ENCODE data around the gene PAX9.

The PAX9 gene

GRCh38 chr14:36647417-36647823 is 14.2 kb upstream of the PAX9 start:
- H3K9me3 ChIP-seq (ENCODE audit: control insufficient read depth, low read length) = no peaks in the 10 kb centered on the region
- H3K9ac ChIP-seq (ENCODE audit: low read length) = no peak overlapping the region
- H3K4me1 ChIP-seq (ENCODE audit: control insufficient read depth, insufficient read depth, low read length) = peaks cover 15% of the 10 kb centered on the region
- no peaks in the 10 kb centered on the region for H3K36me3 ChIP-seq (ENCODE audit: control insufficient read depth, insufficient read depth, low read length, severe bottlenecking)
- peak overlapping the region; percentile 74 for H3K4me3 ChIP-seq (ENCODE audit: low read length)
- no peak for DNase-seq (ENCODE audit: low read depth)
- H3K27me3 ChIP-seq (replicated peaks; ENCODE audit: control insufficient read depth, insufficient read depth, low read length) = peaks cover 85% of the 10 kb centered on the region

DNA sequence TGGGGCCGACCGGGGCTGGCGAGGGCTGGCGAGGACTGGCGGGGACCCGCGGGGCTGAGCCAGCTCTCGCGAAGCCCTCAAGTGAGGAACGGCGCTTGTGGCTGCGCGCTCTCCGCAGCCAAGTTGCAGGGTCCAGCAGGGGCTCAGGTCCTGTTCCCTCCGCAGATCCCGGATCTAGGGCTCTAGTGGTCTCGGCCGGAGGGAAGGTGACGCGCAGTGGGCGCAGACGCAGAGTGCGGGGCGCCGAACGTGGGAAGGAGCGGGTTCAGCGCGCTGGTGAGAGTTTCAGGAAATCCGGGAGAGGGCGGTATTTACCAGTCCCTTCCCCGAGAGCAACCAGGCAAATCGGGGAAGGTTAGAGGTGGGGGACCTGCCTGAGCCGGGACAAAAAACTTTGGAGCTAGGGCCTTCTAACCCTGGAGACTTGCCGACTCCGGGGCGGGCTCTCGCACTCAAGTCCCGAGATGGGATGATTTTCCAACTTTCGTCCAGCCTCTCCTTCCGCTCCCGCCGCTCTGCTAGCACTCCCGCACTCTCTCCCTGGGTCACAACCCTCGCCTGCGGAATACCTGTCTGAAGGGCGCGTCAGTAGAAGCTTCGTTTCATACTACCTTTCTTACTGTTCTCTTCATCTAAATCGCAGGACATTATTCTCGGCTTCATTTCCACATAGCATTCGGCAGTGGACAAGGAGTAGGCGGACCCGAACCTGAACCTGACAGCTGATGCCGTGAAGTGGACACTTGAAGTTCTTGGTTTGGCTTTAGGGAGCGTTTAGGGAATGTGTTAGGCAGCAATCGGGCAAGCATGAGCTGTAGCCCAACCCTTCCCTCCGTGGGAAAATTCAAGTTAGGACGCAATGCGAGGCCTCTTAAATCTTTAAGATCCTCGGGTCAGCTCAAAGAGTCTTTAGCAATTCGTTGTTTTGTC is 13.6 kb upstream of the PAX9 start:
- Histone ChIP-seq H3K4me1 (ENCODE audit: control insufficient read depth, insufficient read depth, low read length) (peaks cover 15% of the 10 kb centered on the region), H3K36me3 (ENCODE audit: control insufficient read depth, insufficient read depth, low read length, severe bottlenecking) (no peaks in the 10 kb centered on the region), H3K9me3 (ENCODE audit: control insufficient read depth, low read length) (no peaks in the 10 kb centered on the region), H3K4me3 (ENCODE audit: low read length) (peak overlapping the region; percentile 74), H3K27me3 (replicated peaks; ENCODE audit: control insufficient read depth, insufficient read depth, low read length) (peaks cover 89% of the 10 kb centered on the region), H3K9ac (ENCODE audit: low read length) (no peak overlapping the region)
- peak; percentile 90 for DNase-seq (ENCODE audit: low read depth)

DNA sequence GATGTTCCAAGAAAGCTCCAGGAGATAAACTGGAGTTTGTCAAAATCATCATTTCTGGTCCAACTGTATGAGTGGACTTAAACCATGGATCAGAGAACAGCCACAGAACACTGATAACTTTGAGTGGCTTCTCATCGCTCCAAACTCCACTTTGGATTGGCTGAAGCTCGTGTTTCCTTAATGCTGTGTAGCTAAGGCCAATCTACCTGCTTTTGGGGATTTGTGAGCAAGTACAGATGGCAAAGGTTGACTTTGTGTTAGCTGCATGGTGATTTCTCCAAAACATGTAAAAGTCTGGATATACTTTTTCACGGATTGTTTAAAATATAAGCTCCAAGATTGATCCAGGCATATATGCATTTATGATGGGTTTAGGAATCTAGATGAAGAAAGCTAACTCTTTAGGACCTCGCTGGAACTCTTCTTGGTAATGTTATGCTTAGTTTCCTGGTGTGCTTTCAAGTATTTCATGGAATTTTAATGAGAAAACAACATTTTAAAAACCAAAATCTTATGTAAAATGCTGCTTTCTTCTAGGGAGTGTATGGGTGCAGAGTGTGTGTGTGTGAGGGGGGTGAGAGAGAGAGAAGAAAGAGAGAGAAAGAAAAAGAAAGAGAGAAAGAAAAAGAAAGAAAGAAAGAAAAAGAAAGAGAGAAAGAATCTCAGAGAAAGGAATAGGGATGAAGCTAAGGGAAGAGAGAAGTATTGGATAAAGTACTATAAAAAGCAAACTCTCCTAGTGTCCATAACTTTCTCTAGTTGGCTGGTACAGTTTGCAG is 11.6 kb upstream of the PAX9 start:
- Histone ChIP-seq H3K9ac (ENCODE audit: low read length) (no peak overlapping the region), H3K4me3 (ENCODE audit: low read length) (no peak overlapping the region), H3K4me1 (ENCODE audit: control insufficient read depth, insufficient read depth, low read length) (peaks cover 15% of the 10 kb centered on the region), H3K9me3 (ENCODE audit: control insufficient read depth, low read length) (no peaks in the 10 kb centered on the region), H3K36me3 (ENCODE audit: control insufficient read depth, insufficient read depth, low read length, severe bottlenecking) (no peaks in the 10 kb centered on the region), H3K27me3 (replicated peaks; ENCODE audit: control insufficient read depth, insufficient read depth, low read length) (peaks cover 98% of the 10 kb centered on the region)
- no peak for DNase-seq (ENCODE audit: low read depth)

DNA sequence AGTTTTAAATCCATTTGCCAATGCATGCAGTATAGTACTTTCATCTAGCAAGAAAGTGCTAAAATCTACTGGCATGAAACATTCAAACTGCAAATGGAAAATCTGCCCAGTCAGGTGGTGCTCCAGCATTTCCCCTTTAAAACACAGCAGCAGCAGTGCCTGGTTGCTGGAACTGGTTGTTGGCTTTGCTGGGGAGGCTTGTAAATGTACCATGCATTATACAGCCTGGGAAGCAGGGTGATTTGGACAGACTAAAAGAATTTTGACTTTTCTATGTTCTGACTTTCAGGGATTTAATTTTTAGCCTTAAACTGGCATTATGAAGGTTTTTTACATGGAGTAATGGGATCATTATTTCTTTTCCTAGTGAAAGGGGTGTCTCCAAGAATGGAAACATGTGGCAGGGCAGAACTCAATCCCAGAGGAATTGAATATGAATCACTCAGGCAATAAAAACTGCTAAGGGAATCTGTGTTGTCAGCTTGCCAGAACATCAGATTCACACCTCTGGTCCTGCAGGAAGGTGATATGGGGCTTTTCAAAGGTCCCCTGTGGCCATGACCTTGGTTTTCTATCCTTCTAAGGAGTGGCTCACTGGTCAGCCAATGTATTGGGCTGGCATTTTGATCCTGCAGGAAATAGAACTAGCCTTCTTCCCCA is 9.0 kb upstream of the PAX9 start:
- Histone ChIP-seq H3K9me3 (ENCODE audit: control insufficient read depth, low read length) (no peaks in the 10 kb centered on the region), H3K4me3 (ENCODE audit: low read length) (no peak overlapping the region), H3K27me3 (replicated peaks; ENCODE audit: control insufficient read depth, insufficient read depth, low read length) (peaks cover 97% of the 10 kb centered on the region), H3K4me1 (ENCODE audit: control insufficient read depth, insufficient read depth, low read length) (peaks cover 7% of the 10 kb centered on the region), H3K36me3 (ENCODE audit: control insufficient read depth, insufficient read depth, low read length, severe bottlenecking) (no peaks in the 10 kb centered on the region), H3K9ac (ENCODE audit: low read length) (no peak overlapping the region)
- no peak for DNase-seq (ENCODE audit: low read depth)

- no peaks in the 10 kb centered on the region for H3K36me3 ChIP-seq (ENCODE audit: control insufficient read depth, insufficient read depth, low read length, severe bottlenecking)
- no peak overlapping the region for H3K4me3 ChIP-seq (ENCODE audit: low read length)
- no peaks in the 10 kb centered on the region for H3K9me3 ChIP-seq (ENCODE audit: control insufficient read depth, low read length)
- peaks cover 99% of the 10 kb centered on the region for H3K27me3 ChIP-seq (replicated peaks; ENCODE audit: control insufficient read depth, insufficient read depth, low read length)
- H3K4me1 ChIP-seq (ENCODE audit: control insufficient read depth, insufficient read depth, low read length) = peaks cover under 1% of the 10 kb centered on the region
- H3K9ac ChIP-seq (ENCODE audit: low read length) = no peak overlapping the region
- no peak for DNase-seq (ENCODE audit: low read depth)
These were observed 8.2 kb upstream of the PAX9 start for GRCh38 chr14:36653413-36653812.

- DNase-seq (ENCODE audit: low read depth) = no peak
- peaks cover 97% of the 10 kb centered on the region for H3K27me3 ChIP-seq (replicated peaks; ENCODE audit: control insufficient read depth, insufficient read depth, low read length)
- H3K4me1 ChIP-seq (ENCODE audit: control insufficient read depth, insufficient read depth, low read length) = no peaks in the 10 kb centered on the region
- H3K9ac ChIP-seq (ENCODE audit: low read length) = no peak overlapping the region
- no peak overlapping the region for H3K4me3 ChIP-seq (ENCODE audit: low read length)
- H3K9me3 ChIP-seq (ENCODE audit: control insufficient read depth, low read length) = no peaks in the 10 kb centered on the region
- no peaks in the 10 kb centered on the region for H3K36me3 ChIP-seq (ENCODE audit: control insufficient read depth, insufficient read depth, low read length, severe bottlenecking)
These were observed 7.5 kb upstream of the PAX9 start for GRCh38 chr14:36653962-36654793.

- Histone ChIP-seq H3K4me3 (ENCODE audit: low read length) (no peak overlapping the region), H3K4me1 (ENCODE audit: control insufficient read depth, insufficient read depth, low read length) (no peaks in the 10 kb centered on the region), H3K9me3 (ENCODE audit: control insufficient read depth, low read length) (no peaks in the 10 kb centered on the region), H3K9ac (ENCODE audit: low read length) (no peak overlapping the region), H3K36me3 (ENCODE audit: control insufficient read depth, insufficient read depth, low read length, severe bottlenecking) (no peaks in the 10 kb centered on the region), H3K27me3 (replicated peaks; ENCODE audit: control insufficient read depth, insufficient read depth, low read length) (peaks cover 96% of the 10 kb centered on the region)
- DNase-seq (ENCODE audit: low read depth) = no peak
These were observed 6.8 kb upstream of the PAX9 start for GRCh38 chr14:36654794-36655381.

GRCh38 chr14:36655571-36655962 is 6.1 kb upstream of the PAX9 start:
- no peak for DNase-seq (ENCODE audit: low read depth)
- no peaks in the 10 kb centered on the region for H3K4me1 ChIP-seq (ENCODE audit: control insufficient read depth, insufficient read depth, low read length)
- no peak overlapping the region for H3K4me3 ChIP-seq (ENCODE audit: low read length)
- peaks cover 96% of the 10 kb centered on the region for H3K27me3 ChIP-seq (replicated peaks; ENCODE audit: control insufficient read depth, insufficient read depth, low read length)
- no peaks in the 10 kb centered on the region for H3K36me3 ChIP-seq (ENCODE audit: control insufficient read depth, insufficient read depth, low read length, severe bottlenecking)
- H3K9ac ChIP-seq (ENCODE audit: low read length) = no peak overlapping the region
- no peaks in the 10 kb centered on the region for H3K9me3 ChIP-seq (ENCODE audit: control insufficient read depth, low read length)

DNA sequence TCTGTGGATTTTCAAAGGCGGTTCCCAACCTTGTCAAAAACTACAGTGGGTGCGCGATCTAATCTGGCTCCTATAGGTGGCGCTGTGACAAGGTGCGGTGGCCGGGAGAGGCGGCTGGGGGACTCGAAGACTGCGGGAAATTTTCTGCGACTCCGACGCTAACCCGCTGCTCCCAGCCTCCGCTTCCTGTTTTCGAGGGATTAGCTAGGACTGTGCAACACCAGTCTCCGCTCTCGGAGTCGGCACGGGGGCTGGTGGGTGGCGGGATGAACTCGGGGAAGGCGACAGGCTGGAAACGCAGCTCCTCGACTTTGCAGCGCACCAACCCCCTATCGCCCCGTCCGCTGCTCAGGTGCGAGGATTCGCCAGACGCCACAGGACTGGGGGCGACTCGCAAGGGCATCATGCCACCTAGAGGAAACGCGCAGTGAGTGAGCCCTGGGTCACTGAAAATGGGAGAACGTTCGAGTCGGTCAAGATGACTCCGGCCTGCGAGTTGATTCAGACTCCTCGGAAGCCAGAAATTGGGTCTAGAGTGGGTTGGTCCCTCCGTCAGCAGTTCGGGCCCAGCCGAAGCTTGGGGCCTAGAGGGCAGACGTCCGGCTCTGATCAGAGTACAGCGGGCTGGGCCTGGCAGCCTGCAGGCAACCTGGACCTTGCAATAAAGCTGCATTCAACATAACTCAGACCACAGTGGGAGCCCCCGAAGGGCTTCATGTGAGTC is 5.5 kb upstream of the PAX9 start:
- no peaks in the 10 kb centered on the region for H3K4me1 ChIP-seq (ENCODE audit: control insufficient read depth, insufficient read depth, low read length)
- H3K9me3 ChIP-seq (ENCODE audit: control insufficient read depth, low read length) = no peaks in the 10 kb centered on the region
- no peak overlapping the region for H3K4me3 ChIP-seq (ENCODE audit: low read length)
- no peaks in the 10 kb centered on the region for H3K36me3 ChIP-seq (ENCODE audit: control insufficient read depth, insufficient read depth, low read length, severe bottlenecking)
- H3K9ac ChIP-seq (ENCODE audit: low read length) = no peak overlapping the region
- H3K27me3 ChIP-seq (replicated peaks; ENCODE audit: control insufficient read depth, insufficient read depth, low read length) = peaks cover 96% of the 10 kb centered on the region
- DNase-seq (ENCODE audit: low read depth) = peak; percentile 92
